Keratinocyte (primary cell): ENCODE results near the gene PRG2. TPM values are rescaled to one million over a fixed set of nuclear protein-coding genes. Genes with fewer than 3 reads are reported as not detected.

ENCODE experiments used
- DNase-seq: peaks from one replicate; pipeline ENCODE4 v3.0.0-alpha.2; 2011; ENCODE audit warnings: low read depth, missing footprints, low spot score
- FAIRE-seq: peaks from 2 replicates; lab custom pipeline; 2011; peaks lifted over from hg19 to GRCh38; lab: Jason Lieb, UNC
- H2AFZ ChIP-seq: 2 replicates; pipeline ENCODE4 v1.6.0; 2012; ENCODE audit warnings: low read length, control low read depth, inconsistent platforms; ENCODE audit not compliant: control insufficient read depth
- H3K27ac ChIP-seq: 2 replicates; pipeline ENCODE4 v1.5.1; 2011; ENCODE audit warnings: low read length; ENCODE audit not compliant: control insufficient read depth, insufficient read depth
- H3K27me3 ChIP-seq: 3 replicates; pipeline ENCODE4 v1.6.0; 2011; ENCODE audit warnings: low read length; ENCODE audit not compliant: control insufficient read depth, insufficient read depth; ENCODE audit errors: extremely low read depth
- H3K36me3 ChIP-seq, 2 experiments: 2 replicates in 1 of 2; 3 replicates in 1 of 2; pipeline ENCODE4 v1.5.1; 2011; ENCODE audit warnings: low read length in 2 of 2, mild to moderate bottlenecking in 1 of 2; ENCODE audit not compliant: control insufficient read depth in 2 of 2, insufficient read depth in 2 of 2; ENCODE audit errors: extremely low read depth in 1 of 2
- H3K4me1 ChIP-seq: 3 replicates; pipeline ENCODE4 v1.5.1; 2011; ENCODE audit warnings: low read length; ENCODE audit not compliant: control insufficient read depth, insufficient read depth; ENCODE audit errors: extremely low read depth
- H3K4me2 ChIP-seq: 3 replicates; pipeline ENCODE4 v1.6.0; 2011; ENCODE audit warnings: low read depth, low read length; ENCODE audit not compliant: control insufficient read depth, insufficient read depth; ENCODE audit errors: extremely low read depth
- H3K4me3 ChIP-seq, 3 experiments: fragments of 200-600 bp in 1 of 3; sonication (generic) in 1 of 3; 2 replicates in 2 of 3; 3 replicates in 1 of 3; pipeline ENCODE4 v1.5.1; 2011 to 2016; ENCODE audit warnings: low read length in 3 of 3, mild to moderate bottlenecking in 3 of 3, control low read depth in 2 of 3, inconsistent platforms in 1 of 3, low read depth in 1 of 3, mixed read lengths in 1 of 3, mixed run types in 1 of 3, moderate library complexity in 1 of 3; ENCODE audit not compliant: control insufficient read depth in 2 of 3, insufficient read depth in 2 of 3; ENCODE audit errors: extremely low read depth in 1 of 3
- H3K79me2 ChIP-seq: 2 replicates; pipeline ENCODE4 v1.6.0; 2012; ENCODE audit warnings: low read length; ENCODE audit not compliant: control insufficient read depth, insufficient read depth
- H3K9ac ChIP-seq: 3 replicates; pipeline ENCODE4 v1.6.0; 2011; ENCODE audit warnings: low read length; ENCODE audit not compliant: control insufficient read depth, insufficient read depth; ENCODE audit errors: extremely low read depth
- H3K9me1 ChIP-seq: 3 replicates; pipeline ENCODE4 v1.6.0; 2011; ENCODE audit warnings: low read length; ENCODE audit not compliant: control insufficient read depth, insufficient read depth; ENCODE audit errors: extremely low read depth
- H3K9me3 ChIP-seq: 2 replicates; pipeline ENCODE4 v1.5.1; 2012; ENCODE audit warnings: low read depth, low read length; ENCODE audit not compliant: control insufficient read depth
- H4K20me1 ChIP-seq: 3 replicates; pipeline ENCODE4 v1.6.0; 2011; ENCODE audit warnings: low read length; ENCODE audit not compliant: control insufficient read depth, insufficient read depth; ENCODE audit errors: extremely low read depth
- EZH2 ChIP-seq: IDR thresholded peaks from one replicate; pipeline ENCODE4 v1.6.1; 2012; ENCODE audit warnings: inconsistent platforms, mild to moderate bottlenecking, low read length, moderate library complexity
- dilution Hi-C: fragments of 300-500 bp; cut with MboI; formaldehyde crosslinking; loops from one replicate; pipeline ENCODE4 v1.7.0; 2020; ENCODE audit warnings: low sequenced_read_pairs; ENCODE audit not compliant: extremely low pct_ligation_motif_present
- polyA plus RNA-seq, 5 experiments: library from polyadenylated mRNA; depleted of rRNA in 3 of 5; stranded (reverse) in 3 of 5; stranded (forward) in 1 of 5; unstranded in 1 of 5; fragments of >200 nt; gene quantifications; 1 replicate in 1 of 5; 2 replicates in 3 of 5; 3 replicates in 1 of 5; pipeline versions ENCODE4 v1.2.1 to v1.2.3, GENCODE V29; 2011 to 2012; ENCODE audit warnings: missing spikeins in 2 of 5, low read depth in 1 of 5, low replicate concordance in 1 of 5
- TF ChIP-seq, protein P1 (sequence below), 3 experiments: IDR thresholded peaks in 1 of 3; conservative IDR thresholded peaks in 1 of 3; optimal IDR thresholded peaks in 1 of 3; 2 replicates in 2 of 3; 3 replicates in 1 of 3; pipeline versions ENCODE3 to v1.5.1; 2011; ENCODE audit warnings: low read length in 3 of 3, mild to moderate bottlenecking in 3 of 3, moderate library complexity in 2 of 3, control low read depth in 1 of 3, inconsistent platforms in 1 of 3; ENCODE audit not compliant: insufficient read depth in 2 of 3; ENCODE audit errors: extremely low read depth in 1 of 3

Gene PRG2
- polyA plus RNA-seq, 1 donor (not counting 4 experiments of a cell fraction or from before 2014, with no cell fraction given) = 0.09 TPM

DNA sequence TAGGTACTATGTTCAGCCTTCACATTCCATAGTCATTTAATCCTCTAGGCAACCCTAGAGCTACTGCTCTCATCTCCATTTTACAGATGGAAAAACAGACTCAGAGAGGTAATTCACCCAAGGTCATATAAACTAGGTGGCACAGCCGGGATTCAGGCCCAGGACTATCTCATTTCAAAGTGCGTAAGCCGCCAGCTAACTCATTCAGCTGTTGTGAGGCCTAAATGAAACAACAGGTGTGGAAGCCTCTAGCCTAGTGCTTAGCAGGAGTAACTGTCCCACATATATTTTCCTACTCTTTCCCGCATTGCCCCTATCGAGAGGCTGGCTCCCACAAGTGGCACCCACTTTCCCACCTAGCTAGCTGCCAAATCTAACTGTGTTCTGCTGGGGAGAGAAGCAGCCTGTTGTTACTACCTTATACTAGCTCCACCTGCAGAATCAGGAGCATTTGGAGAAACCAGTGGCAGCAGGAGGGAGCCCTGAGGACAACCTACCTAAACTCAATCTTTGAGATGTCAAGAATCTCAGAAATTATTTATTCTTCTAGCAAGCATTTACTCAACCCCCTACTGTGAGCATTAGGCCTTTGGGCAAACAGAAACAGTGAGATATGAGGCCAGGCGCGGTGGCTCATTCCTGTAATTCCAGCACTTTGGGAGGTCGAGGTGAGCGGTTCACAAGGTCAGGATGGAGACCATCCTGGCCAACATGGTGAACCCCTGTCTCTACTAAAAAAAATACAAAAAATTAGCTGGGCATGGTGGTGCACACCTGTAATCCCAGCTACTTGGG is 30.4 kb downstream of the PRG2 start:
- Histone ChIP-seq H4K20me1 (no peaks in the 10 kb centered on the region), H3K9ac (no peak overlapping the region), H3K27me3 (no peaks in the 10 kb centered on the region), H2AFZ (no peak overlapping the region), H3K36me3 (no peaks in the 10 kb centered on the region), H3K4me1 (peaks cover 21% of the 10 kb centered on the region), H3K9me1 (no peaks in the 10 kb centered on the region), H3K4me2 (no peak overlapping the region), H3K4me3 (no peak overlapping the region), H3K79me2 (no peaks in the 10 kb centered on the region), H3K27ac (no peak overlapping the region), H3K9me3 (no peaks in the 10 kb centered on the region)
- DNase-seq (no peak), FAIRE-seq (no peak)
- no peak for TF ChIP-seq EZH2
- TF ChIP-seq, protein P1, sequence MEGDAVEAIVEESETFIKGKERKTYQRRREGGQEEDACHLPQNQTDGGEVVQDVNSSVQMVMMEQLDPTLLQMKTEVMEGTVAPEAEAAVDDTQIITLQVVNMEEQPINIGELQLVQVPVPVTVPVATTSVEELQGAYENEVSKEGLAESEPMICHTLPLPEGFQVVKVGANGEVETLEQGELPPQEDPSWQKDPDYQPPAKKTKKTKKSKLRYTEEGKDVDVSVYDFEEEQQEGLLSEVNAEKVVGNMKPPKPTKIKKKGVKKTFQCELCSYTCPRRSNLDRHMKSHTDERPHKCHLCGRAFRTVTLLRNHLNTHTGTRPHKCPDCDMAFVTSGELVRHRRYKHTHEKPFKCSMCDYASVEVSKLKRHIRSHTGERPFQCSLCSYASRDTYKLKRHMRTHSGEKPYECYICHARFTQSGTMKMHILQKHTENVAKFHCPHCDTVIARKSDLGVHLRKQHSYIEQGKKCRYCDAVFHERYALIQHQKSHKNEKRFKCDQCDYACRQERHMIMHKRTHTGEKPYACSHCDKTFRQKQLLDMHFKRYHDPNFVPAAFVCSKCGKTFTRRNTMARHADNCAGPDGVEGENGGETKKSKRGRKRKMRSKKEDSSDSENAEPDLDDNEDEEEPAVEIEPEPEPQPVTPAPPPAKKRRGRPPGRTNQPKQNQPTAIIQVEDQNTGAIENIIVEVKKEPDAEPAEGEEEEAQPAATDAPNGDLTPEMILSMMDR (optimal IDR thresholded peaks at IDR 0.05 in 1 of 3, IDR thresholded peaks at IDR 0.05 in 1 of 3, conservative IDR thresholded peaks at IDR 0.05 in 1 of 3; ENCODE audit: extremely low read depth in 1 of 3, insufficient read depth in 2 of 3, low read length in 3 of 3) = no peak
- dilution Hi-C loops = no loop called here

DNA sequence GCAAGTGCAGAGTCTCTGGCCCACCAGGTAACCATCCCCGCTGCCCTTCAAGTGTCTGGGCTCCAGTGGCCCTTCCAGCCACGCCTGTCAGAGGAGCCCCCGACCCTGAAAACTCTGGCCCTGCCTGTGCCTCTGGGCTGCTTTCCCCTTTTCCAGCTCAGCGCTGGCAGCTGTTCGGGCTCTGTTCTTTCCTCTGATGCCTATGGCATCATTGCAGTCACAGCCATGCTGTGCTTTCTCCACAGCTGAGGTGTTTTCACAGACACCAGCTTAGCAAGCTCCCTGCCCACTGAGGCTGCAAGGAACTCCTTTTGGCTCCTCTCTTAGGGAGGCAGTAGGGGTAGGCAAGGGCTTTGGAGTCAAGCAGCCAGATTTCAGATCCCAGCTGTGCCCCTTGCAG is 31.1 kb downstream of the PRG2 start:
- DNase-seq = no peak
- no peaks in the 10 kb centered on the region for H3K79me2 ChIP-seq
- H3K9me1 ChIP-seq = no peaks in the 10 kb centered on the region
- no peak overlapping the region for H2AFZ ChIP-seq
- no peak for TF ChIP-seq EZH2
- TF ChIP-seq, protein P1 (optimal IDR thresholded peaks at IDR 0.05 in 1 of 3, IDR thresholded peaks at IDR 0.05 in 1 of 3, conservative IDR thresholded peaks at IDR 0.05 in 1 of 3; ENCODE audit: extremely low read depth in 1 of 3, insufficient read depth in 2 of 3, low read length in 3 of 3) = no peak
- no peaks in the 10 kb centered on the region for H3K9me3 ChIP-seq
- peaks cover 21% of the 10 kb centered on the region for H3K4me1 ChIP-seq
- H3K9ac ChIP-seq = no peak overlapping the region
- H3K36me3 ChIP-seq = no peaks in the 10 kb centered on the region
- H3K4me2 ChIP-seq = no peak overlapping the region
- H3K27ac ChIP-seq = no peak overlapping the region
- no peak for FAIRE-seq
- dilution Hi-C loops = no loop called here
- H3K4me3 ChIP-seq = no peak overlapping the region
- no peaks in the 10 kb centered on the region for H4K20me1 ChIP-seq
- no peaks in the 10 kb centered on the region for H3K27me3 ChIP-seq
